Endothelial cell of umbilical vein (primary cell): ENCODE data around the gene PLEKHS1. TPM values are rescaled to one million over a fixed set of nuclear protein-coding genes. Genes with fewer than 3 reads are reported as not detected.
"Not testable (repeated sequence)": the region's sequence is repeated elsewhere in the genome, so short reads cannot be mapped to it uniquely, and the experiment has no call there.

Experiments used
- BruUV-seq: library from RNA; stranded (reverse); fragments of 400-500 nt; replicated peaks from 2 replicates; lab custom pipeline; 2021; lab: Mats Ljungman, UMichigan
- CTCF ChIA-PET: fragments of 300-600, 350-600 bp; sonication (Branson Sonifier 250); formaldehyde crosslinking; loops from one replicate; lab custom pipeline; 2021; ENCODE audit warnings: antibody characterized with exemption, inconsistent platforms; lab: Charles Lee
- POLR2A ChIA-PET: fragments of 300-600, 350-600 bp; sonication (Branson Sonifier 250); formaldehyde crosslinking; loops from one replicate; lab custom pipeline; 2021; ENCODE audit warnings: antibody characterized with exemption, inconsistent platforms; lab: Charles Lee
- DNase-seq: peaks from one replicate; pipeline ENCODE4 v3.0.0-alpha.2; 2011; ENCODE audit warnings: low read depth, low spot score
- FAIRE-seq: peaks from 2 replicates; lab custom pipeline; 2011; peaks lifted over from hg19 to GRCh38; lab: Jason Lieb, UNC
- H2AFZ ChIP-seq: 2 replicates; pipeline ENCODE4 v1.6.0; 2012; ENCODE audit warnings: low read depth, low read length, control low read depth, inconsistent platforms
- H3K27ac ChIP-seq: 2 replicates; pipeline ENCODE4 v1.5.1; 2011; ENCODE audit warnings: low read depth, mild to moderate bottlenecking, control low read depth, low read length, moderate library complexity; ENCODE audit not compliant: insufficient read depth
- H3K27me3 ChIP-seq, 2 experiments: 2 replicates each; pipeline versions ENCODE4 v1.6.0 to v1.6.1; 2011; ENCODE audit warnings: low read length in 2 of 2, mixed read lengths in 1 of 2; ENCODE audit not compliant: control insufficient read depth in 2 of 2, insufficient read depth in 2 of 2
- H3K36me3 ChIP-seq, 2 experiments: 2 replicates in 1 of 2; 3 replicates in 1 of 2; pipeline ENCODE4 v1.5.1; 2011; ENCODE audit warnings: low read length in 2 of 2, mild to moderate bottlenecking in 1 of 2, moderate library complexity in 1 of 2; ENCODE audit not compliant: control insufficient read depth in 2 of 2, insufficient read depth in 2 of 2; ENCODE audit errors: extremely low read depth in 1 of 2
- H3K4me1 ChIP-seq: 3 replicates; pipeline ENCODE4 v1.5.1; 2011; ENCODE audit warnings: mild to moderate bottlenecking, low read length; ENCODE audit not compliant: control insufficient read depth, insufficient read depth; ENCODE audit errors: extremely low read depth
- H3K4me2 ChIP-seq: 2 replicates; pipeline ENCODE4 v1.6.1; 2011; ENCODE audit warnings: low read length, control low read depth, mixed read lengths; ENCODE audit not compliant: insufficient read depth
- H3K4me3 ChIP-seq, 3 experiments: fragments of 200-600 bp in 1 of 3; sonication (generic), shearing (Covaris generic) in 1 of 3; replicated peaks in 1 of 3; 2 replicates each; pipeline ENCODE4 v1.5.1; 2011 to 2016; ENCODE audit warnings: control low read depth in 3 of 3, low read length in 3 of 3, mild to moderate bottlenecking in 2 of 3, inconsistent platforms in 1 of 3, low read depth in 1 of 3, moderate library complexity in 1 of 3; ENCODE audit not compliant: insufficient read depth in 1 of 3
- H3K79me2 ChIP-seq: 2 replicates; pipeline ENCODE4 v1.6.0; 2012; ENCODE audit warnings: low read length, inconsistent platforms; ENCODE audit not compliant: control insufficient read depth, insufficient read depth
- H3K9ac ChIP-seq: replicated peaks from 2 replicates; pipeline ENCODE3; 2011; ENCODE audit warnings: low read length, control low read depth; ENCODE audit not compliant: insufficient read depth; ENCODE audit errors: extremely low read depth
- H3K9me1 ChIP-seq: replicated peaks from 3 replicates; pipeline ENCODE4 v1.6.0; 2011; ENCODE audit warnings: mild to moderate bottlenecking, low read length; ENCODE audit not compliant: control insufficient read depth, insufficient read depth; ENCODE audit errors: extremely low read depth
- H3K9me3 ChIP-seq: replicated peaks from 2 replicates; pipeline ENCODE4 v1.5.1; 2012; ENCODE audit warnings: low read length, inconsistent platforms; ENCODE audit not compliant: control insufficient read depth, insufficient read depth
- H4K20me1 ChIP-seq: replicated peaks from 2 replicates; pipeline ENCODE3; 2011; ENCODE audit warnings: mild to moderate bottlenecking, low read length; ENCODE audit not compliant: control insufficient read depth, insufficient read depth; ENCODE audit errors: extremely low read depth
- CTCF ChIP-seq, 2 donors: IDR thresholded peaks; 1 replicate in 1 of 2; 2 replicates in 1 of 2; pipeline ENCODE4 v1.5.1; 2011; ENCODE audit warnings: low read length in 2 of 2, mild to moderate bottlenecking in 2 of 2, moderate library complexity in 2 of 2, control low read depth in 1 of 2, inconsistent platforms in 1 of 2, low read depth in 1 of 2; ENCODE audit not compliant: insufficient read depth in 1 of 2; ENCODE audit errors: extremely low read depth in 1 of 2
- EZH2 ChIP-seq: IDR thresholded peaks from 2 replicates; pipeline ENCODE4 v1.6.1; 2012; ENCODE audit warnings: borderline replicate concordance, low read depth, mild to moderate bottlenecking, moderate library complexity, low read length, inconsistent platforms; ENCODE audit not compliant: severe bottlenecking
- FOS ChIP-seq: IDR thresholded peaks from 2 replicates; pipeline ENCODE4 v1.6.1; 2011; ENCODE audit warnings: mild to moderate bottlenecking, low read length, moderate library complexity, borderline replicate concordance; ENCODE audit not compliant: insufficient read depth
- JUN ChIP-seq: IDR thresholded peaks from 2 replicates; pipeline ENCODE4 v1.6.1; 2011; ENCODE audit warnings: borderline replicate concordance, low read depth; ENCODE audit not compliant: insufficient read length, insufficient read depth
- MYC ChIP-seq: IDR thresholded peaks from one replicate; pipeline ENCODE4 v1.6.1; 2011; ENCODE audit warnings: mild to moderate bottlenecking, low read depth, low read length
- POLR2A ChIP-seq: IDR thresholded peaks from 2 replicates; pipeline ENCODE4 v1.6.1; 2012; ENCODE audit warnings: low read depth, mild to moderate bottlenecking, control low read depth, low read length
- POLR2AphosphoS5 ChIP-seq: IDR thresholded peaks from 2 replicates; pipeline ENCODE4 v1.6.1; 2012; ENCODE audit warnings: low read depth, mild to moderate bottlenecking, control low read depth, low read length, moderate library complexity; ENCODE audit not compliant: insufficient read depth
- dilution Hi-C: fragments of 300-500 bp; cut with MboI; formaldehyde crosslinking; loops from one replicate; pipeline ENCODE4 v1.15.0; 2019; ENCODE audit warnings: low sequenced_read_pairs; ENCODE audit not compliant: extremely low pct_ligation_motif_present
- intact Hi-C: fragments of 100-400 bp; cut with micrococcal nuclease; formaldehyde crosslinking; loops from one replicate; pipeline ENCODE4 v1.10.0; 2022
- polyA plus RNA-seq, 4 experiments: library from polyadenylated mRNA; depleted of rRNA in 3 of 4; stranded (reverse) in 3 of 4; unstranded in 1 of 4; fragments of >200 nt; gene quantifications; 2 replicates each; pipeline versions ENCODE4 v1.2.1 to v1.2.3, GENCODE V29; 2011 to 2012; ENCODE audit warnings: missing spikeins in 1 of 4
- total RNA-seq: library from RNA; stranded (reverse); gene quantifications from 2 replicates; pipeline ENCODE4 v1.2.3, GENCODE V29; 2021

The PLEKHS1 gene
- total and polyA plus RNA-seq, 2 donors (not counting 3 experiments of a cell fraction or from before 2014, with no cell fraction given) = not detected

DNA sequence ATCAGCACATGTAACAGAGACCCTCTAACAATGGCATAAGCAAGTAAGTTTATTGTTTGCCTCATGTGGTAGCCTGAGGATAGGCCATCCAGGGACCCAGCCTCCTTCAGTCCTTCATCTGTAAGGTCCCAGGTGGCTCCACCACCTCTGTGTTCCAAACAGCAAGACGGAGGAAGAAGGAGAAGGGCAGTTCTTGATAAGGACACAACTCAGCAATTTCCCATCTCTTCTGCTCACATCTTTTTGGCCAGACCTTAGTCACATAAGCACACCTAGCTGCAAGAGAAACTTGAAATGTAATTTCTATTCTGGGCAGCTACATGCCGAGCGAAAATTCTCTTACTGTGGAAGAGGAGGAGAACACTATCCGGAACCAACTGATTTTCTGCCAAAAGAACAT is 68.5 kb downstream of the PLEKHS1 start:
- ChIA-PET CTCF (no interaction called here), POLR2A (no interaction called here)
- H2AFZ ChIP-seq = no peak overlapping the region

GRCh38 chr10:113820507-113820906 is 69.0 kb downstream of the PLEKHS1 start:
- no peak overlapping the region for H2AFZ ChIP-seq
- no peaks in the 10 kb centered on the region for H3K36me3 ChIP-seq
- BruUV-seq = no TSS peak
- no peaks in the 10 kb centered on the region for H3K9me3 ChIP-seq
- no peaks in the 10 kb centered on the region for H3K4me1 ChIP-seq
- dilution Hi-C loops (no loop called here), intact Hi-C loops (no loop called here)
- H3K79me2 ChIP-seq = no peaks in the 10 kb centered on the region
- H3K9ac ChIP-seq = no peak overlapping the region
- no peak overlapping the region for H3K27ac ChIP-seq
- H3K4me2 ChIP-seq = no peak overlapping the region
- H4K20me1 ChIP-seq = no peaks in the 10 kb centered on the region
- DNase-seq (peak; percentile 4), FAIRE-seq (no peak)
- POLR2A ChIA-PET = no interaction called here
- TF ChIP-seq CTCF (IDR thresholded peaks at IDR 0.05; ENCODE audit: extremely low read depth in 1 of 2, insufficient read depth in 1 of 2, low read depth in 1 of 2, low read length in 2 of 2) = peak in 1 of 2 donors; percentile 40
- no peak for TF ChIP-seq POLR2A
- H3K4me3 ChIP-seq = no peak overlapping the region
- H3K27me3 ChIP-seq = no peaks in the 10 kb centered on the region
- CTCF ChIA-PET = interaction anchor here (1.2 kb wide), 1 partner anchor 9 kb away, joined by 4 read pairs; no protein-coding TSS in a partner anchor
- no peaks in the 10 kb centered on the region for H3K9me1 ChIP-seq

More for the DNA sequence above, 68.5 kb downstream of the PLEKHS1 start:
- intact Hi-C loops (no loop called here), dilution Hi-C loops (no loop called here)
- no peaks in the 10 kb centered on the region for H3K36me3 ChIP-seq
- H3K79me2 ChIP-seq = no peaks in the 10 kb centered on the region
- TF ChIP-seq MYC = no peak
- no peak for TF ChIP-seq POLR2AphosphoS5
- no peak for TF ChIP-seq POLR2A
- TF ChIP-seq EZH2 = no peak
- no peak for TF ChIP-seq JUN
- no peak for TF ChIP-seq FOS
- no peaks in the 10 kb centered on the region for H3K9me3 ChIP-seq
- no peak overlapping the region for H3K27ac ChIP-seq
- H3K4me3 ChIP-seq = no peak overlapping the region
- no peak for FAIRE-seq
- BruUV-seq = no TSS peak
- DNase-seq = no peak
- H3K9me1 ChIP-seq = no peaks in the 10 kb centered on the region
- H3K4me2 ChIP-seq = no peak overlapping the region
- no peaks in the 10 kb centered on the region for H3K4me1 ChIP-seq
- no peak overlapping the region for H3K9ac ChIP-seq
- no peaks in the 10 kb centered on the region for H3K27me3 ChIP-seq
- H4K20me1 ChIP-seq = no peaks in the 10 kb centered on the region

- POLR2A ChIA-PET, BruUV-seq, DNase-seq, H3K9me1 ChIP-seq, H3K79me2 ChIP-seq, H3K9ac ChIP-seq, dilution Hi-C loops, H4K20me1 ChIP-seq, H3K4me1 ChIP-seq, H2AFZ ChIP-seq, H3K4me3 ChIP-seq, H3K9me3 ChIP-seq, intact Hi-C loops, H3K27ac ChIP-seq, H3K27me3 ChIP-seq, H3K36me3 ChIP-seq, FAIRE-seq, H3K4me2 ChIP-seq: not testable (repeated sequence)
- CTCF ChIA-PET = interaction anchor here (0.8 to 1.2 kb wide), 2 partner anchors 9 to 20 kb away, joined by 3 to 4 read pairs; no protein-coding TSS in a partner anchor
Observed at GRCh38 chr10:113821306-113821705, 69.8 kb downstream of the PLEKHS1 start.
